Large intestine (tissue), 12 donors: ENCODE measurements around the gene ZNF283. TPM values are rescaled to one million over a fixed set of nuclear protein-coding genes. Genes with fewer than 3 reads are reported as not detected.

Source experiments
- DNase-seq, 2 donors: peaks; one replicate each; pipeline versions ENCODE4 v3.0.0 to v3.0.0-alpha.2; 2013
- H3K27ac ChIP-seq: one replicate; pipeline ENCODE4 v1.5.1; 2013; ENCODE audit warnings: low read length
- H3K27me3 ChIP-seq: 2 replicates; pipeline ENCODE4 v1.6.1; 2013; ENCODE audit warnings: low read length; ENCODE audit not compliant: control insufficient read depth, insufficient read depth
- H3K36me3 ChIP-seq: 2 replicates; pipeline ENCODE4 v1.6.1; 2013; ENCODE audit warnings: low read length; ENCODE audit not compliant: control insufficient read depth, insufficient read depth
- H3K4me1 ChIP-seq: one replicate; pipeline ENCODE4 v1.6.1; 2013; ENCODE audit warnings: low read length; ENCODE audit not compliant: control insufficient read depth, insufficient read depth
- H3K4me3 ChIP-seq: one replicate; pipeline ENCODE4 v1.5.1; 2013; ENCODE audit warnings: low read length
- H3K9me3 ChIP-seq: one replicate; pipeline ENCODE4 v1.6.1; 2013; ENCODE audit warnings: mild to moderate bottlenecking, low read depth, low read length, moderate library complexity; ENCODE audit not compliant: control insufficient read depth
- WGBS: methylation state at CpG from one replicate; pipeline ENCODE4 v1.1.5; 2013; ENCODE audit warnings: low lambda C conversion rate; ENCODE audit not compliant: insufficient coverage; 5-methylcytosine and 5-hydroxymethylcytosine counted together
- long read RNA-seq, 11 donors: transcript quantifications; one replicate each; lab custom pipeline, GENCODE V29; 2026
- polyA plus RNA-seq: library from polyadenylated mRNA; unstranded; fragments of 120-200 nt; gene quantifications from one replicate; pipeline ENCODE4 v1.2.1, GENCODE V29; 2013

The ZNF283 gene
- 15.8 TPM for polyA plus RNA-seq
- long read RNA-seq, donor 1, partial matches to known transcripts, result 6 of 6 reads
- long read RNA-seq, donor 1, other reads (novel, unspliced or antisense), result 0 of 6 reads
- long read RNA-seq, donor 2, result 0 reads
- long read RNA-seq, donor 3, partial matches to known transcripts, result 0 of 1 reads
- long read RNA-seq, donor 3, other reads (novel, unspliced or antisense), result 0 of 1 reads
- long read RNA-seq, donor 4, result 0 reads
- long read RNA-seq, donor 5, result 0 reads
- long read RNA-seq, donor 6, result 0 reads
- long read RNA-seq, donor 7, result 0 reads
- long read RNA-seq, donor 8, partial matches to known transcripts, result 6 of 6 reads
- long read RNA-seq, donor 8, other reads (novel, unspliced or antisense), result 0 of 6 reads
- long read RNA-seq, donor 9, result 0 reads
- long read RNA-seq, donor 10, partial matches to known transcripts, result 14 of 14 reads
- long read RNA-seq, donor 10, other reads (novel, unspliced or antisense), result 0 of 14 reads
- long read RNA-seq, donor 11, result 0 reads

GRCh38 chr19:43826787-43827754, at the start of gene ZNF283:
TSS of gene ZNF283 (plus strand) at chr19:43827321. CDS start at chr19:43833505, 6,184 bp downstream.
- Histone ChIP-seq H3K4me3 (peak within 1 kb of the TSS; percentile 57), H3K27me3 (peaks cover 5% of the 10 kb centered on the region), H3K4me1 (peaks cover 3% of the 10 kb centered on the region), H3K36me3 (peaks cover 23% of the 10 kb centered on the region), H3K9me3 (peaks cover 12% of the 10 kb centered on the region), H3K27ac (peak within 1 kb of the TSS; percentile 57)
- DNase-seq, result peak; percentile 93 to 96
- no CpG with 5 or more reads among the region's 46 CpGs for WGBS

- Histone ChIP-seq H3K4me1 (peaks cover 34% of the 10 kb centered on the region), H3K4me3 (no peak overlapping the region), H3K27ac (no peak overlapping the region), H3K36me3 (no peaks in the 10 kb centered on the region), H3K9me3 (no peaks in the 10 kb centered on the region), H3K27me3 (peaks cover 10% of the 10 kb centered on the region)
- WGBS, result no CpG with 5 or more reads among the region's 1 CpG
- DNase-seq, result no peak
Observed at GRCh38 chr19:43778651-43779050, 48.5 kb upstream of the ZNF283 start.

GRCh38 chr19:43779147-43779819, 47.8 kb upstream of the ZNF283 start:
- Histone ChIP-seq H3K4me3 (no peak overlapping the region), H3K27me3 (peaks cover 5% of the 10 kb centered on the region), H3K9me3 (no peaks in the 10 kb centered on the region), H3K27ac (no peak overlapping the region), H3K4me1 (peaks cover 28% of the 10 kb centered on the region), H3K36me3 (no peaks in the 10 kb centered on the region)
- no peak for DNase-seq
- no CpG with 5 or more reads among the region's 16 CpGs for WGBS

GRCh38 chr19:43779820-43780219, 47.3 kb upstream of the ZNF283 start:
- H3K4me1 ChIP-seq, result peaks cover 25% of the 10 kb centered on the region

GRCh38 chr19:43780706-43781525, 46.2 kb upstream of the ZNF283 start, which contains the start of gene KCNN4:
TSS of gene KCNN4 (minus strand) at chr19:43780973. CDS start at chr19:43780861, 112 bp downstream.
- peak; percentile 35 to 74 for DNase-seq
- Histone ChIP-seq H3K9me3 (no peaks in the 10 kb centered on the region), H3K36me3 (no peaks in the 10 kb centered on the region), H3K27me3 (no peaks in the 10 kb centered on the region), H3K4me3 (peak within 1 kb of the TSS; percentile 16), H3K27ac (no peak within 1 kb of the TSS), H3K4me1 (peaks cover 16% of the 10 kb centered on the region)
- no CpG with 5 or more reads among the region's 19 CpGs for WGBS

More at GRCh38 chr19:43779820-43780219, 47.3 kb upstream of the ZNF283 start:
- peak in 1 of 2 donors; percentile 27 for DNase-seq
- no peaks in the 10 kb centered on the region for H3K36me3 ChIP-seq
- H3K4me3 ChIP-seq, result no peak overlapping the region
- no peaks in the 10 kb centered on the region for H3K9me3 ChIP-seq
- no peak overlapping the region for H3K27ac ChIP-seq
- no peaks in the 10 kb centered on the region for H3K27me3 ChIP-seq
- WGBS, result no CpG with 5 or more reads among the region's 3 CpGs

GRCh38 chr19:43781630-43782310, 45.4 kb upstream of the ZNF283 start:
- Histone ChIP-seq H3K4me1 (peaks cover 16% of the 10 kb centered on the region), H3K4me3 (no peak overlapping the region), H3K27ac (no peak overlapping the region), H3K27me3 (no peaks in the 10 kb centered on the region), H3K9me3 (no peaks in the 10 kb centered on the region), H3K36me3 (no peaks in the 10 kb centered on the region)
- no peak for DNase-seq
- WGBS, result 100% methylated on average over 2 of the region's 14 CpGs

- H3K27ac ChIP-seq, result no peak overlapping the region
- no peaks in the 10 kb centered on the region for H3K27me3 ChIP-seq
Observed at GRCh38 chr19:43782311-43782660, 44.8 kb upstream of the ZNF283 start.

GRCh38 chr19:43782689-43783231, 44.4 kb upstream of the ZNF283 start:
- Histone ChIP-seq H3K27me3 (no peaks in the 10 kb centered on the region), H3K36me3 (no peaks in the 10 kb centered on the region), H3K27ac (no peak overlapping the region), H3K4me3 (no peak overlapping the region), H3K4me1 (peaks cover 14% of the 10 kb centered on the region), H3K9me3 (no peaks in the 10 kb centered on the region)
- no CpG with 5 or more reads among the region's 24 CpGs for WGBS
- DNase-seq, result no peak

More at GRCh38 chr19:43782311-43782660, 44.8 kb upstream of the ZNF283 start:
- Histone ChIP-seq H3K9me3 (no peaks in the 10 kb centered on the region), H3K4me1 (peaks cover 16% of the 10 kb centered on the region), H3K36me3 (no peaks in the 10 kb centered on the region), H3K4me3 (no peak overlapping the region)
- DNase-seq, result no peak
- WGBS, result no CpG with 5 or more reads among the region's 8 CpGs

GRCh38 chr19:43783636-43784035, 43.5 kb upstream of the ZNF283 start:
- H3K4me3 ChIP-seq, result no peak overlapping the region
- H3K27me3 ChIP-seq, result no peaks in the 10 kb centered on the region
- H3K36me3 ChIP-seq, result no peaks in the 10 kb centered on the region
- H3K27ac ChIP-seq, result no peak overlapping the region
- WGBS, result 97% methylated on average over 3 of the region's 8 CpGs
- H3K4me1 ChIP-seq, result peaks cover 13% of the 10 kb centered on the region
- no peaks in the 10 kb centered on the region for H3K9me3 ChIP-seq
- no peak for DNase-seq
